GM12892 (cell line): ENCODE data around the gene SHISA5.

Experiments used
- POLR2A ChIP-seq: IDR thresholded peaks from 2 replicates; pipeline ENCODE4 v1.6.1; 2011; ENCODE audit warnings: low read depth, low read length, control low read depth
- TAF1 ChIP-seq: IDR thresholded peaks from 2 replicates; pipeline ENCODE4 v1.6.1; 2011; ENCODE audit warnings: low read depth, mild to moderate bottlenecking, control low read depth, low read length, borderline replicate concordance

- TF ChIP-seq POLR2A (no peak), TAF1 (no peak)
These were observed 68.8 kb downstream of the SHISA5 start for GRCh38 chr3:48435223-48435595.
